SK-N-SH treated with all-trans-retinoic acid at 6 μM for 48 hours (cell line): ENCODE results near the gene PPP1R27.

ENCODE experiments used
- ATAC-seq: fragments of 200-7000 bp; cut with Tn5 transposase; 3 replicates; pipeline ENCODE4 v1.9.1; 2020; ENCODE audit warnings: mild to moderate bottlenecking, moderate library complexity
- ARNTL ChIP-seq: fragments of 450-650 bp; formaldehyde crosslinking; IDR thresholded peaks from 2 replicates; pipeline ENCODE4 v1.5.0; 2020; ENCODE audit warnings: low read depth, mild to moderate bottlenecking, moderate library complexity, borderline replicate concordance
- CSDC2 ChIP-seq: fragments of 250-450 bp; sonication (Bioruptor Pico); IDR thresholded peaks from 2 replicates; pipeline ENCODE4 v1.5.0; 2020; ENCODE audit warnings: mild to moderate bottlenecking, moderate library complexity
- ESRRG ChIP-seq: fragments of 250-450 bp; sonication (Bioruptor Pico); IDR thresholded peaks from 2 replicates; pipeline ENCODE4 v1.6.1; 2021; ENCODE audit warnings: mild to moderate bottlenecking
- GLIS3 ChIP-seq: fragments of 250-450 bp; sonication (Bioruptor Pico); IDR thresholded peaks from 2 replicates; pipeline ENCODE4 v1.5.0; 2020; ENCODE audit warnings: mild to moderate bottlenecking, moderate library complexity
- ISL1 ChIP-seq: fragments of 250-450 bp; sonication (Bioruptor Pico); IDR thresholded peaks from 2 replicates; pipeline ENCODE4 v2.1.2; 2022; ENCODE audit warnings: mild to moderate bottlenecking, moderate library complexity
- OSR1 ChIP-seq: fragments of 250-450 bp; sonication (Bioruptor Pico); IDR thresholded peaks from 2 replicates; pipeline ENCODE4 v1.8.0; 2022; ENCODE audit warnings: moderate library complexity, mild to moderate bottlenecking, inconsistent platforms
- PPARA ChIP-seq: fragments of 250-450 bp; sonication (Bioruptor Pico); IDR thresholded peaks from 2 replicates; pipeline ENCODE4 v1.5.0; 2020; ENCODE audit warnings: mild to moderate bottlenecking, borderline replicate concordance
- RARB ChIP-seq: fragments of 250-450 bp; sonication (Bioruptor Pico); IDR thresholded peaks from 2 replicates; pipeline ENCODE4 v1.8.0; 2021; ENCODE audit warnings: mild to moderate bottlenecking, moderate library complexity
- SNAI2 ChIP-seq: fragments of 250-450 bp; sonication (Bioruptor Pico); IDR thresholded peaks from 2 replicates; pipeline ENCODE4 v1.5.0; 2020; ENCODE audit warnings: mild to moderate bottlenecking, moderate library complexity
- TOX ChIP-seq: fragments of 250-450 bp; sonication (Bioruptor Pico); IDR thresholded peaks from 2 replicates; pipeline ENCODE4 v1.8.0; 2021; ENCODE audit warnings: mild to moderate bottlenecking, moderate library complexity, borderline replicate concordance
- ZFP3 ChIP-seq: fragments of 250-450 bp; sonication (Bioruptor Pico); IDR thresholded peaks from 2 replicates; pipeline ENCODE4 v1.5.0; 2020; ENCODE audit warnings: mild to moderate bottlenecking, moderate library complexity
- ZNF565 ChIP-seq: fragments of 450-650 bp; formaldehyde crosslinking; conservative IDR thresholded peaks from 2 replicates; pipeline ENCODE4 v1.5.0; 2020; ENCODE audit warnings: low read depth, mild to moderate bottlenecking, moderate library complexity
- ZNF70 ChIP-seq: fragments of 450-650 bp; formaldehyde crosslinking; IDR thresholded peaks from 2 replicates; pipeline ENCODE4 v1.5.0; 2020; ENCODE audit warnings: mild to moderate bottlenecking, moderate library complexity
- ZNF8 ChIP-seq: fragments of 450-650 bp; formaldehyde crosslinking; IDR thresholded peaks from 2 replicates; pipeline ENCODE4 v1.5.0; 2020; ENCODE audit warnings: mild to moderate bottlenecking, moderate library complexity
- TF ChIP-seq, protein P1 (sequence below): fragments of 250-450 bp; sonication (Bioruptor Pico); IDR thresholded peaks from 2 replicates; pipeline ENCODE4 v1.8.0; 2021; ENCODE audit warnings: low read depth, mild to moderate bottlenecking, moderate library complexity, borderline replicate concordance
- TF ChIP-seq, protein P2 (sequence below): fragments of 250-450 bp; sonication (Bioruptor Pico); IDR thresholded peaks from 2 replicates; pipeline ENCODE4 v1.5.0; 2020; ENCODE audit warnings: mild to moderate bottlenecking, moderate library complexity
- TF ChIP-seq, protein P3 (sequence below): fragments of 250-450 bp; sonication (Bioruptor Pico); IDR thresholded peaks from 2 replicates; pipeline ENCODE4 v1.8.0; 2020; ENCODE audit warnings: mild to moderate bottlenecking, moderate library complexity, borderline replicate concordance
- TF ChIP-seq, protein P4 (sequence below): fragments of 250-450 bp; sonication (Bioruptor Pico); IDR thresholded peaks from 2 replicates; pipeline ENCODE4 v1.5.1; 2020; ENCODE audit warnings: low read depth, mild to moderate bottlenecking, moderate library complexity
- TF ChIP-seq, protein P5 (sequence below): fragments of 250-450 bp; sonication (Bioruptor Pico); IDR thresholded peaks from 2 replicates; pipeline ENCODE4 v1.5.1; 2021; ENCODE audit warnings: mild to moderate bottlenecking, moderate library complexity

Gene PPP1R27

DNA sequence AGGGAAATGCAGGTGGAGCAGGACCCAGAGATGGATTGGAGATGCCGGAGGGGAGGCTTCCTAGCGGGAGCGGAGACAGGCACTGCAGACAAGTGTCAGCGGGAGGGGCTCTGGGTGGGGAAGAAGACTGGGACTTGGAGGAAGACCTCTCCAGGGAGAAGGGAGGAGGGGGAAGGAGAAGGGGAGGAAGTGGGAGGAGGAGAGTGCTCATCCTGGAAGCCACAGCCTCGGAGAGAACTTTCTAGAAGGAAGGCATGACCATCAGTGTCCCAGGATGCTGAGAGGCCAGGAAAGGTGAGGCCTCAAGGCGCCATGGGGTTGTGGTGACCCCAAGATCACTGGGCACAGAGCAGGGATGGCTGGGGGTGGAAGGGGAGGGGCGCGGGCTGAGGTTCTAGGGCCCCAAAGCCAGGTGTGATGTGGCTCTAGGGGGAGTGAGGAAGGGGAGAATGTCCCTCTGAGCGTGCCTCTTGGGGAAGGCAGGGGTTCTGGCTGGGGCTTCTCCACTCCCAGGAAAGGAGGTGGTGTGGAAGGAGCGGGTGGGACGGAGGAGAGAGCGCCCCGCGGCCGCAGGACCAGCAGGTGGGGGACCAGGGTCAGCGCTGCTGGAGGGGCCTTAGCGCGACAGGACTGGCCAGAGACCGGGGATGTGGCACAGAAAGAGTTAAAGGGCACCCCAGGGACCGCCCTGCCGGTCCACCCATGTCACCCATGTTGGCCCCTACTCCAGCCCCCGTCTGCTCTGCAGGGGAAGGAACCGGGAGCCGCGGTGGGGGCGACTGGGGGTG lies 31.8 kb downstream of the PPP1R27 start (continued):
- no peak for TF ChIP-seq SNAI2 (CRISPR knock-in tag)

DNA sequence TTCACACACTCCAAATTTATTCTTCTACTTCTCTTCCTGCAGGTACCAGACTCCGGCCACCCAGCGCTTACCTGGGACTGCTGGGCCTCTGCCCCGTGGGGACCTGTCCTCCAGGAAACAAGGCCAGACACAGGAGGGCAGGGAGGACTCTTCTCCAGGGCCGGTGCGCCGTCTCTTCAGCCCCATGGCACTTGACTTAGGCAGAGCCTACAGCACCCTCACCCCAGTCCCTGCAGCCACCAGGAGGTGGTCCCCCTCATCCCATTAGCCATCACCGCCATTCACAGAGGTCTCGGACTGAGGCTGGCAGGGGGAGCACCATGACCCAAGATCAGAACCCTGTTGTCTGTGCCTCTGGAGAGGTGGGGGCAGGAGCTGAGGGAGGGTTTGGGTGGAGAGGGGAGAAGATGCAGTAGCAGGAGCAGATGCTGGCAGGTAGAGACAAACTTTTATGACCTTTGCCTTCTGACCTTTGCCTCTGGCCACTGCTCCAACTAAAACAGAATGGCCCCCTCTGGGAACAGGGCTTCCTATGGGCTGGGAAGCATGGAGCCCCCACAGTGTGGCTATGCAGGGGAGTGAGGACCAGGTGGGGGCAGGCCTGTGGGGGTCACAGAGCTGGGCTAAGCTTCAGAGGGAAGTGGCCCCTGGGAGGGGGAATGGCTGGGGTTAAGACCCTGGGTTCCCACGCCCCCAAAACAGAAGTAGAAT lies 32.6 kb downstream of the PPP1R27 start:
- TF ChIP-seq OSR1 (CRISPR knock-in tag) (no peak), PPARA (no peak)
- TF ChIP-seq, protein P1, sequence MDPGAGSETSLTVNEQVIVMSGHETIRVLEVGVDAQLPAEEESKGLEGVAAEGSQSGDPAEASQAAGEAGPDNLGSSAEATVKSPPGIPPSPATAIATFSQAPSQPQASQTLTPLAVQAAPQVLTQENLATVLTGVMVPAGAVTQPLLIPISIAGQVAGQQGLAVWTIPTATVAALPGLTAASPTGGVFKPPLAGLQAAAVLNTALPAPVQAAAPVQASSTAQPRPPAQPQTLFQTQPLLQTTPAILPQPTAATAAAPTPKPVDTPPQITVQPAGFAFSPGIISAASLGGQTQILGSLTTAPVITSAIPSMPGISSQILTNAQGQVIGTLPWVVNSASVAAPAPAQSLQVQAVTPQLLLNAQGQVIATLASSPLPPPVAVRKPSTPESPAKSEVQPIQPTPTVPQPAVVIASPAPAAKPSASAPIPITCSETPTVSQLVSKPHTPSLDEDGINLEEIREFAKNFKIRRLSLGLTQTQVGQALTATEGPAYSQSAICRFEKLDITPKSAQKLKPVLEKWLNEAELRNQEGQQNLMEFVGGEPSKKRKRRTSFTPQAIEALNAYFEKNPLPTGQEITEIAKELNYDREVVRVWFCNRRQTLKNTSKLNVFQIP (CRISPR knock-in tag), result no peak
- no peak for ATAC-seq

DNA sequence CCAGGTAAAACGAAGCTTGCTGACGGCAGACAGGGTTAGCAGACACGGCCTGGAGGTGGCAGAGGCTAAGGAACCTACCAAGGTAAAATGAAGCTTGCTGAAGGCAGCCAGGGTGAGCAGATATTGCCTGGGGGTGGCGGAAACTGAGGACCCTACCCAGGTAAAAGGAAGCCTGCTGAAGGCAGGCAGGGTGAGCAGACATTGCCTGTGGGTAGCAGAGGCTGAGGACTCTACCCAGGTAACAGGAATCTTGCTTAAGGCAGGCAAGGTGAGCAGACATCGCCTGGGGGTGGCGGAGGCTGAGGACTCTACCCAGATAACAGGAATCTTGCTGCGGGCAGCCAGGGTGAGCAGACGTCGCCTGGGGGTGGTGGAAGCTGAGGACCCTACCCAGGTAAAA lies 33.5 kb downstream of the PPP1R27 start:
- no peak for ATAC-seq
- TF ChIP-seq ZNF565 (CRISPR knock-in tag), result no peak
- TF ChIP-seq, protein P2, sequence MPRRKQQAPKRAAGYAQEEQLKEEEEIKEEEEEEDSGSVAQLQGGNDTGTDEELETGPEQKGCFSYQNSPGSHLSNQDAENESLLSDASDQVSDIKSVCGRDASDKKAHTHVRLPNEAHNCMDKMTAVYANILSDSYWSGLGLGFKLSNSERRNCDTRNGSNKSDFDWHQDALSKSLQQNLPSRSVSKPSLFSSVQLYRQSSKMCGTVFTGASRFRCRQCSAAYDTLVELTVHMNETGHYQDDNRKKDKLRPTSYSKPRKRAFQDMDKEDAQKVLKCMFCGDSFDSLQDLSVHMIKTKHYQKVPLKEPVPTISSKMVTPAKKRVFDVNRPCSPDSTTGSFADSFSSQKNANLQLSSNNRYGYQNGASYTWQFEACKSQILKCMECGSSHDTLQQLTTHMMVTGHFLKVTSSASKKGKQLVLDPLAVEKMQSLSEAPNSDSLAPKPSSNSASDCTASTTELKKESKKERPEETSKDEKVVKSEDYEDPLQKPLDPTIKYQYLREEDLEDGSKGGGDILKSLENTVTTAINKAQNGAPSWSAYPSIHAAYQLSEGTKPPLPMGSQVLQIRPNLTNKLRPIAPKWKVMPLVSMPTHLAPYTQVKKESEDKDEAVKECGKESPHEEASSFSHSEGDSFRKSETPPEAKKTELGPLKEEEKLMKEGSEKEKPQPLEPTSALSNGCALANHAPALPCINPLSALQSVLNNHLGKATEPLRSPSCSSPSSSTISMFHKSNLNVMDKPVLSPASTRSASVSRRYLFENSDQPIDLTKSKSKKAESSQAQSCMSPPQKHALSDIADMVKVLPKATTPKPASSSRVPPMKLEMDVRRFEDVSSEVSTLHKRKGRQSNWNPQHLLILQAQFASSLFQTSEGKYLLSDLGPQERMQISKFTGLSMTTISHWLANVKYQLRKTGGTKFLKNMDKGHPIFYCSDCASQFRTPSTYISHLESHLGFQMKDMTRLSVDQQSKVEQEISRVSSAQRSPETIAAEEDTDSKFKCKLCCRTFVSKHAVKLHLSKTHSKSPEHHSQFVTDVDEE, result no peak
- TF ChIP-seq SNAI2 (CRISPR knock-in tag), result no peak
- no peak for TF ChIP-seq CSDC2
- TF ChIP-seq ZNF8 (CRISPR knock-in tag), result no peak
- no peak for TF ChIP-seq ISL1
- TF ChIP-seq TOX, result no peak
- TF ChIP-seq, protein P3, sequence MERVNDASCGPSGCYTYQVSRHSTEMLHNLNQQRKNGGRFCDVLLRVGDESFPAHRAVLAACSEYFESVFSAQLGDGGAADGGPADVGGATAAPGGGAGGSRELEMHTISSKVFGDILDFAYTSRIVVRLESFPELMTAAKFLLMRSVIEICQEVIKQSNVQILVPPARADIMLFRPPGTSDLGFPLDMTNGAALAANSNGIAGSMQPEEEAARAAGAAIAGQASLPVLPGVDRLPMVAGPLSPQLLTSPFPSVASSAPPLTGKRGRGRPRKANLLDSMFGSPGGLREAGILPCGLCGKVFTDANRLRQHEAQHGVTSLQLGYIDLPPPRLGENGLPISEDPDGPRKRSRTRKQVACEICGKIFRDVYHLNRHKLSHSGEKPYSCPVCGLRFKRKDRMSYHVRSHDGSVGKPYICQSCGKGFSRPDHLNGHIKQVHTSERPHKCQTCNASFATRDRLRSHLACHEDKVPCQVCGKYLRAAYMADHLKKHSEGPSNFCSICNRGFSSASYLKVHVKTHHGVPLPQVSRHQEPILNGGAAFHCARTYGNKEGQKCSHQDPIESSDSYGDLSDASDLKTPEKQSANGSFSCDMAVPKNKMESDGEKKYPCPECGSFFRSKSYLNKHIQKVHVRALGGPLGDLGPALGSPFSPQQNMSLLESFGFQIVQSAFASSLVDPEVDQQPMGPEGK (CRISPR knock-in tag), result no peak
- TF ChIP-seq, protein P1 (CRISPR knock-in tag), result no peak
- TF ChIP-seq, protein P4, sequence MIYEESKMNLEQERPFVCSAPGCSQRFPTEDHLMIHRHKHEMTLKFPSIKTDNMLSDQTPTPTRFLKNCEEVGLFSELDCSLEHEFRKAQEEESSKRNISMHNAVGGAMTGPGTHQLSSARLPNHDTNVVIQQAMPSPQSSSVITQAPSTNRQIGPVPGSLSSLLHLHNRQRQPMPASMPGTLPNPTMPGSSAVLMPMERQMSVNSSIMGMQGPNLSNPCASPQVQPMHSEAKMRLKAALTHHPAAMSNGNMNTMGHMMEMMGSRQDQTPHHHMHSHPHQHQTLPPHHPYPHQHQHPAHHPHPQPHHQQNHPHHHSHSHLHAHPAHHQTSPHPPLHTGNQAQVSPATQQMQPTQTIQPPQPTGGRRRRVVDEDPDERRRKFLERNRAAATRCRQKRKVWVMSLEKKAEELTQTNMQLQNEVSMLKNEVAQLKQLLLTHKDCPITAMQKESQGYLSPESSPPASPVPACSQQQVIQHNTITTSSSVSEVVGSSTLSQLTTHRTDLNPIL (CRISPR knock-in tag), result no peak
- TF ChIP-seq ZFP3 (CRISPR knock-in tag), result no peak
- TF ChIP-seq PPARA, result no peak
- no peak for TF ChIP-seq GLIS3
- TF ChIP-seq RARB, result no peak
- TF ChIP-seq, protein P5, sequence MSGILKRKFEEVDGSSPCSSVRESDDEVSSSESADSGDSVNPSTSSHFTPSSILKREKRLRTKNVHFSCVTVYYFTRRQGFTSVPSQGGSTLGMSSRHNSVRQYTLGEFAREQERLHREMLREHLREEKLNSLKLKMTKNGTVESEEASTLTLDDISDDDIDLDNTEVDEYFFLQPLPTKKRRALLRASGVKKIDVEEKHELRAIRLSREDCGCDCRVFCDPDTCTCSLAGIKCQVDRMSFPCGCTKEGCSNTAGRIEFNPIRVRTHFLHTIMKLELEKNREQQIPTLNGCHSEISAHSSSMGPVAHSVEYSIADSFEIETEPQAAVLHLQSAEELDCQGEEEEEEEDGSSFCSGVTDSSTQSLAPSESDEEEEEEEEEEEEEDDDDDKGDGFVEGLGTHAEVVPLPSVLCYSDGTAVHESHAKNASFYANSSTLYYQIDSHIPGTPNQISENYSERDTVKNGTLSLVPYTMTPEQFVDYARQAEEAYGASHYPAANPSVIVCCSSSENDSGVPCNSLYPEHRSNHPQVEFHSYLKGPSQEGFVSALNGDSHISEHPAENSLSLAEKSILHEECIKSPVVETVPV, result no peak
- TF ChIP-seq ESRRG (CRISPR knock-in tag), result no peak
- no peak for TF ChIP-seq ARNTL (CRISPR knock-in tag)
- no peak for TF ChIP-seq ZNF70
